Measurements from ENCODE around the gene NARS2. TPM values are rescaled to one million over a fixed set of nuclear protein-coding genes. Genes with fewer than 3 reads are reported as not detected.

The NARS2 gene
- total RNA-seq, 1 experiment from 2014 or later, result 48.5 TPM

GRCh38 chr11:78416285-78417174 lies 158.1 kb downstream of the NARS2 start:
- DNase-seq (ENCODE audit: low spot score), result peak; percentile 85

- no peak for DNase-seq (ENCODE audit: low spot score)
Measured at GRCh38 chr11:78415338-78415737, 159.3 kb downstream of the NARS2 start.

GRCh38 chr11:78414321-78415051 lies 160.2 kb downstream of the NARS2 start:
- peak; percentile 52 for DNase-seq (ENCODE audit: low spot score)

GRCh38 chr11:78408619-78409018 lies 166.0 kb downstream of the NARS2 start:
- no peak for DNase-seq (ENCODE audit: low spot score)

GRCh38 chr11:78406568-78407196 lies 168.0 kb downstream of the NARS2 start:
- DNase-seq (ENCODE audit: low spot score), result no peak

- no peak for DNase-seq (ENCODE audit: low spot score)
Measured at GRCh38 chr11:78405805-78406204, 168.9 kb downstream of the NARS2 start.

- DNase-seq (ENCODE audit: low spot score), result no peak
Measured at GRCh38 chr11:78403781-78404180, 170.9 kb downstream of the NARS2 start.

- no peak for DNase-seq (ENCODE audit: low spot score)
Measured at GRCh38 chr11:78402847-78403246, 171.8 kb downstream of the NARS2 start.

GRCh38 chr11:78400702-78401101 lies 174.0 kb downstream of the NARS2 start:
- DNase-seq (ENCODE audit: low spot score), result no peak

- DNase-seq (ENCODE audit: low spot score), result no peak
Measured at GRCh38 chr11:78400116-78400515, 174.5 kb downstream of the NARS2 start.

- no peak for DNase-seq (ENCODE audit: low spot score)
Measured at GRCh38 chr11:78399136-78399535, 175.5 kb downstream of the NARS2 start.

- DNase-seq (ENCODE audit: low spot score), result no peak
Measured at GRCh38 chr11:78398715-78399114, 175.9 kb downstream of the NARS2 start.

- no peak for DNase-seq (ENCODE audit: low spot score)
Measured at GRCh38 chr11:78397398-78397797, 177.3 kb downstream of the NARS2 start.

GRCh38 chr11:78395597-78395996 lies 179.1 kb downstream of the NARS2 start:
- DNase-seq (ENCODE audit: low spot score), result no peak

GRCh38 chr11:78392854-78393253 lies 181.8 kb downstream of the NARS2 start:
- DNase-seq (ENCODE audit: low spot score), result no peak

GRCh38 chr11:78391424-78391823 lies 183.2 kb downstream of the NARS2 start:
- DNase-seq (ENCODE audit: low spot score), result no peak

GRCh38 chr11:78390809-78391208 lies 183.9 kb downstream of the NARS2 start:
- DNase-seq (ENCODE audit: low spot score), result no peak

- DNase-seq (ENCODE audit: low spot score), result no peak
Measured at GRCh38 chr11:78386215-78386941, 188.3 kb downstream of the NARS2 start.
